ENCODE results near the gene IL22. TPM values are rescaled to one million over a fixed set of nuclear protein-coding genes. Genes with fewer than 3 reads are reported as not detected.

IL22 gene
- total RNA-seq, 4 donors from 2014 or later: not detected

- no peak overlapping the region for H3K27ac ChIP-seq
- no peak for TF ChIP-seq POLR2A (IDR thresholded peaks at IDR 0.05)
- no peak for TF ChIP-seq CTCF (IDR thresholded peaks at IDR 0.05)
- no peak for TF ChIP-seq POLR2AphosphoS5 (IDR thresholded peaks at IDR 0.05)
- no peak for TF ChIP-seq EP300 (IDR thresholded peaks at IDR 0.05)
- 80 to 94% methylated on average over 1 to 2 of the region's 2 CpGs for WGBS, 2 donors (ENCODE audit: low coverage in 1 of 2)
- H3K27me3 ChIP-seq: no peaks in the 10 kb centered on the region
- no peaks in the 10 kb centered on the region for H3K4me1 ChIP-seq
- H3K4me3 ChIP-seq: no peak overlapping the region
- ATAC-seq: no peak
- no peaks in the 10 kb centered on the region for H3K36me3 ChIP-seq
- H3K9me3 ChIP-seq: no peaks in the 10 kb centered on the region
These were observed 52.5 kb downstream of the IL22 start for GRCh38 chr12:68200854-68201253.

- Histone ChIP-seq H3K27ac (no peak overlapping the region), H3K9me3 (no peaks in the 10 kb centered on the region), H3K36me3 (no peaks in the 10 kb centered on the region), H3K4me3 (no peak overlapping the region), H3K4me1 (no peaks in the 10 kb centered on the region), H3K27me3 (no peaks in the 10 kb centered on the region)
- no peak for ATAC-seq
- TF ChIP-seq EP300 (IDR thresholded peaks at IDR 0.05) (no peak), CTCF (IDR thresholded peaks at IDR 0.05) (no peak), POLR2A (IDR thresholded peaks at IDR 0.05) (no peak)
- 86 to 100% methylated on average over 1 of the region's 1 CpG for WGBS, 2 donors (ENCODE audit: low coverage in 1 of 2)
These were observed 54.3 kb downstream of the IL22 start for GRCh38 chr12:68199127-68199526.

- H3K27ac ChIP-seq: no peak overlapping the region
- TF ChIP-seq EP300 (IDR thresholded peaks at IDR 0.05) (no peak), CTCF (IDR thresholded peaks at IDR 0.05) (no peak), POLR2A (IDR thresholded peaks at IDR 0.05) (no peak), POLR2AphosphoS5 (IDR thresholded peaks at IDR 0.05) (no peak)
- no peaks in the 10 kb centered on the region for H3K27me3 ChIP-seq
- ATAC-seq: no peak
- no peaks in the 10 kb centered on the region for H3K4me1 ChIP-seq
- 73 to 90% methylated on average over 8 of the region's 12 CpGs for WGBS, 2 donors (ENCODE audit: low coverage in 1 of 2)
- no peaks in the 10 kb centered on the region for H3K36me3 ChIP-seq
- H3K4me3 ChIP-seq: no peak overlapping the region
- H3K9me3 ChIP-seq: no peaks in the 10 kb centered on the region
These were observed 54.8 kb downstream of the IL22 start for GRCh38 chr12:68198507-68199086.

Other genes starting within 250 kb of the IL22 start
- not detected for gene IFNG, start 93.9 kb downstream of the IL22 start, total RNA-seq
- not detected for gene IL26, start 27.8 kb downstream of the IL22 start, total RNA-seq
- gene MDM1, start 78.8 kb upstream of the IL22 start, total RNA-seq: 10 to 100 TPM; 13.5 to 38.8 (median 23.1) TPM